Uterus (tissue), 4 donors: ENCODE measurements around the gene HTT. TPM values are rescaled to one million over a fixed set of nuclear protein-coding genes. Genes with fewer than 3 reads are reported as not detected.

Experiments
- DNase-seq, 2 donors: peaks; one replicate each; pipeline ENCODE4 v3.0.0-alpha.2; 2019 to 2020
- H3K27ac ChIP-seq, 2 donors: fragments of 200-600 bp; sonication (generic); 1 replicate in 1 of 2; 2 replicates in 1 of 2; pipeline ENCODE4 v1.5.1; 2016 to 2018
- H3K27me3 ChIP-seq, 2 donors: fragments of 200-600 bp; sonication (generic); one replicate each; pipeline ENCODE4 v1.5.1; 2018 to 2019; ENCODE audit warnings: control low read depth in 1 of 2
- H3K36me3 ChIP-seq, 2 donors: fragments of 200-600 bp; sonication (generic); one replicate each; pipeline ENCODE4 v1.5.1; 2019; ENCODE audit warnings: control low read depth in 1 of 2
- H3K4me1 ChIP-seq, 2 donors: fragments of 200-600 bp; sonication (generic); one replicate each; pipeline ENCODE4 v1.5.1; 2018 to 2019; ENCODE audit warnings: control low read depth in 1 of 2
- H3K4me3 ChIP-seq, 2 donors: fragments of 200-600 bp; sonication (generic); 1 replicate in 1 of 2; 2 replicates in 1 of 2; pipeline ENCODE4 v1.5.1; 2018 to 2019; ENCODE audit warnings: mild to moderate bottlenecking in 1 of 2
- H3K9me3 ChIP-seq, 2 donors: fragments of 200-600 bp; sonication (generic); one replicate each; pipeline ENCODE4 v1.5.1; 2019; ENCODE audit warnings: control low read depth in 1 of 2
- CTCF ChIP-seq, 4 experiments: fragments of 200-600 bp in 2 of 4; fragments of 450-650 bp in 2 of 4; sonication (generic) in 2 of 4; IDR thresholded peaks; one replicate each; pipeline ENCODE4 v1.5.1; 2016 to 2019; ENCODE audit warnings: antibody characterized with exemption in 4 of 4, mild to moderate bottlenecking in 2 of 4, moderate library complexity in 1 of 4
- POLR2A ChIP-seq, 2 donors: fragments of 450-650 bp; IDR thresholded peaks; one replicate each; pipeline ENCODE4 v1.6.1; 2016; ENCODE audit warnings: antibody characterized with exemption in 2 of 2, mild to moderate bottlenecking in 1 of 2, moderate library complexity in 1 of 2
- intact Hi-C: fragments of 100-400 bp; cut with DNase I; formaldehyde crosslinking; loops from one replicate; pipeline ENCODE4 v1.15.1; 2023; ENCODE audit warnings: low total_unique reads
- total RNA-seq, 4 donors: library from RNA; depleted of rRNA in 3 of 4; stranded (reverse); fragments of >200 nt in 3 of 4; gene quantifications; one replicate each; pipeline versions ENCODE4 v1.1.0 to v1.2.4, GENCODE V29; 2014 to 2023
- donor health status: DM: yes; HTN: yes; CAD: no.

Gene HTT
- total RNA-seq, 4 donors from 2014 or later = 10.9 to 81.4 (median 49.8) TPM

- H3K9me3 ChIP-seq = no peaks in the 10 kb centered on the region
- intact Hi-C loops = no loop called here
- H3K36me3 ChIP-seq = no peaks in the 10 kb centered on the region
- TF ChIP-seq CTCF (IDR thresholded peaks at IDR 0.05) (no peak), POLR2A (IDR thresholded peaks at IDR 0.05) (no peak)
- no peaks in the 10 kb centered on the region for H3K27me3 ChIP-seq
- H3K27ac ChIP-seq = no peak overlapping the region
- no peaks in the 10 kb centered on the region for H3K4me1 ChIP-seq
- H3K4me3 ChIP-seq = no peak overlapping the region
- DNase-seq = no peak
Observed at GRCh38 chr4:3219761-3220475, 145.4 kb downstream of the HTT start.

DNA sequence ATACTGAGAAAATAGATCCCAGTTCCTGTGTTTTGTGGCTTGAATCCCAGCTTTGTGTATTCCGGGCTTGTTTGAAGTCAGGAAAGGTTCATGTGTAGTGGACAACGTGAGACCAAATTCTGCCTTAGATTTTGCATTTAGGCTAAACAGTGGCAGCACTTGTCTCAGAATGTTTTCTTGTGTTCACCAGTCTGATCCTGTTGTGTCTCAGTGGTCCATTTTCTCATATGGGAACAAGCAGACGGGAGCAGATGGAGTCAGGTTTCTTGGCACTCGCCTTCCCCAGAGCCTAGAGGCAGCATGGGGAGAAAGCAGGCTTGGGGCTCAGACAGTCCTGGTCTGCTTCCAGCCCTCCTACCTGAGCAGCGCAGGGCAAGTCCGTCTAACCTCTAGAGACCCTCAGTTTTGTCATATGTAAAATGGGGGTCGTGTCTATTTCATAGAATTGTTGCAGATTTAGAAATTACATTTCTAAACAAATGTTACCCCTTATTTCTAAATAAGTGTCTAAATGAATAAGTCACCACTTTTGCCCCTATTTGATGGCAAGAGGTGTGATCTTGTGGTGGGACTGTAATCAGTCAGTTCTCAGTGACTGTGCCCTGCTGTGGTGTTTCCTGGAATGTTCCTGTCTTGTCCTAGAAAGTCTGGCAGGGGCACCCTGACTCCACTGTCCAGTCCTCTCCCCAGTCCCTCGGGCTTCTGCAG is 146.1 kb downstream of the HTT start:
- no peaks in the 10 kb centered on the region for H3K36me3 ChIP-seq

DNA sequence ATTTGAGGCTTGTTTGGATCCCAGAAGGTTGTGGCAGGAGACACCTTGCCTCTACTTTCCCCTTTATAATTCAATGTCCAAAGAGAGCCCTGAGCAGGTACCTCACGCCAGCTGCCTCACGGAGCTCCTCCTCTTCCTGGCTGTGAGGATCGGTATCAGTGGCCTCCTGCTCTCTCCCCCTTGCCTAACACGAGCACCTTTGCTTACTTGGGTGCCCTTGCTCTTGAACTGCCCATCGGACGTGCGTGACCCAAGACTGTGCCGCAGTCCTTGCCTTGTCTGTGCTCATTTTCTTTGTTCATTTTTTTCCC is 146.7 kb downstream of the HTT start:
- intact Hi-C loops = no loop called here
- Histone ChIP-seq H3K36me3 (no peaks in the 10 kb centered on the region), H3K27me3 (no peaks in the 10 kb centered on the region), H3K9me3 (no peaks in the 10 kb centered on the region), H3K4me1 (no peaks in the 10 kb centered on the region), H3K27ac (no peak overlapping the region), H3K4me3 (no peak overlapping the region)
- DNase-seq = no peak
- no peak for TF ChIP-seq CTCF (IDR thresholded peaks at IDR 0.05)
- TF ChIP-seq POLR2A (IDR thresholded peaks at IDR 0.05) = no peak

More for the DNA sequence above, 146.1 kb downstream of the HTT start:
- no peak for TF ChIP-seq POLR2A (IDR thresholded peaks at IDR 0.05)
- no peak for TF ChIP-seq CTCF (IDR thresholded peaks at IDR 0.05)
- DNase-seq = no peak
- Histone ChIP-seq H3K27ac (no peak overlapping the region), H3K9me3 (no peaks in the 10 kb centered on the region), H3K27me3 (no peaks in the 10 kb centered on the region), H3K4me3 (no peak overlapping the region), H3K4me1 (no peaks in the 10 kb centered on the region)
- intact Hi-C loops = no loop called here

DNA sequence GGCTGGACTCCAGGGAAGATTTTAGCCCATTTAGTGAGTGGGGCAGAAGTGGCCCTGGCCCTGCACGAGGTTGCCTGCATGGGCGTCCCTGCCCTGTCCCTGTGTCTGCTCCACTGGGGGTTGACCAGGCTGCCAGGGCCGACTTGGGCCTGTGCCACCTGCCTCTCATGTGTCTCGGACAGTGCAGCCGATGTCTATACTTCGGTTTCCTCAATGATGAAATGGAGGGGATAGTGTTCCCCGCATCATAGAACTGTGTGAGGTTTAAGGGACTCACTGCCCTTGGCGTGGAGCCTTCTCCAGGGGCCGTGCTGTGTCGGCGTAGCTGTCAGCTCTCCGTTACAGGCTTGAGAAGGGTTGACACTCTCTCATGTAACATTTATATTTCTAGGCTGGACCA is 147.5 kb downstream of the HTT start:
- intact Hi-C loops = no loop called here
- H3K36me3 ChIP-seq = no peaks in the 10 kb centered on the region

More for the DNA sequence above, 147.5 kb downstream of the HTT start:
- TF ChIP-seq CTCF (IDR thresholded peaks at IDR 0.05) = no peak
- no peak for TF ChIP-seq POLR2A (IDR thresholded peaks at IDR 0.05)
- no peaks in the 10 kb centered on the region for H3K9me3 ChIP-seq
- H3K4me3 ChIP-seq = no peak overlapping the region
- no peak for DNase-seq
- H3K27ac ChIP-seq = no peak overlapping the region
- no peaks in the 10 kb centered on the region for H3K27me3 ChIP-seq
- no peaks in the 10 kb centered on the region for H3K4me1 ChIP-seq
